Measurements from ENCODE around the gene URI1.

Gene URI1

GRCh38 chr19:30028118-30028991 lies 86.3 kb downstream of the URI1 start:
- Histone ChIP-seq H3K4me3 (ENCODE audit: low read depth, low read length) (no peak overlapping the region), H3K27me3 (ENCODE audit: insufficient read depth, low read depth, severe bottlenecking) (no peaks in the 10 kb centered on the region), H3K27ac (no peak overlapping the region), H3K9me3 (ENCODE audit: severe bottlenecking) (no peaks in the 10 kb centered on the region), H3K36me3 (peaks cover 7% of the 10 kb centered on the region; the same call in 1 of the 2 replicates)
- TF ChIP-seq, protein P1, sequence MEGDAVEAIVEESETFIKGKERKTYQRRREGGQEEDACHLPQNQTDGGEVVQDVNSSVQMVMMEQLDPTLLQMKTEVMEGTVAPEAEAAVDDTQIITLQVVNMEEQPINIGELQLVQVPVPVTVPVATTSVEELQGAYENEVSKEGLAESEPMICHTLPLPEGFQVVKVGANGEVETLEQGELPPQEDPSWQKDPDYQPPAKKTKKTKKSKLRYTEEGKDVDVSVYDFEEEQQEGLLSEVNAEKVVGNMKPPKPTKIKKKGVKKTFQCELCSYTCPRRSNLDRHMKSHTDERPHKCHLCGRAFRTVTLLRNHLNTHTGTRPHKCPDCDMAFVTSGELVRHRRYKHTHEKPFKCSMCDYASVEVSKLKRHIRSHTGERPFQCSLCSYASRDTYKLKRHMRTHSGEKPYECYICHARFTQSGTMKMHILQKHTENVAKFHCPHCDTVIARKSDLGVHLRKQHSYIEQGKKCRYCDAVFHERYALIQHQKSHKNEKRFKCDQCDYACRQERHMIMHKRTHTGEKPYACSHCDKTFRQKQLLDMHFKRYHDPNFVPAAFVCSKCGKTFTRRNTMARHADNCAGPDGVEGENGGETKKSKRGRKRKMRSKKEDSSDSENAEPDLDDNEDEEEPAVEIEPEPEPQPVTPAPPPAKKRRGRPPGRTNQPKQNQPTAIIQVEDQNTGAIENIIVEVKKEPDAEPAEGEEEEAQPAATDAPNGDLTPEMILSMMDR (IDR thresholded peaks at IDR 0.05; ENCODE audit: low read depth, low read length): no peak
- no peak for DNase-seq

DNA sequence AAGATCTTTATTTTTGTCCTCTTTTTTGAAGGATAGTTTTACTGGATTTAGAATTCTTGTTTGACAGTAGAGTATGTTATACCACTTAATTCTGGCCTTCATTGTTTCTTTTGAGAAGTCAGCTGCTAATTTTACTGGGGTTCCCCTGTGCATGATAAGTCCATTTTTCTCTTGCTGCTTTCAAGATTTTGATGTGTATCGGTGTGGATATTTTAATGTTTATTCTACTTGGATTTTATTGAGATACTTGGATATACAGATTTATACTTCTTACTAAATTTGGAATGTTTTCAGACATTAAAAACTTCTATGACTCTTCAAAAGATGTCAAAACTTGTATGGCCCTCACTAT lies 86.9 kb downstream of the URI1 start:
- no peak for DNase-seq
- TF ChIP-seq, protein P1 (IDR thresholded peaks at IDR 0.05; ENCODE audit: low read depth, low read length): no peak
- no peak overlapping the region for H3K27ac ChIP-seq
- no peak overlapping the region for H3K4me3 ChIP-seq (ENCODE audit: low read depth, low read length)
- H3K36me3 ChIP-seq: peaks cover 7% of the 10 kb centered on the region; the same call in 1 of the 2 replicates
- H3K27me3 ChIP-seq (ENCODE audit: insufficient read depth, low read depth, severe bottlenecking): no peaks in the 10 kb centered on the region
- no peaks in the 10 kb centered on the region for H3K9me3 ChIP-seq (ENCODE audit: severe bottlenecking)

DNA sequence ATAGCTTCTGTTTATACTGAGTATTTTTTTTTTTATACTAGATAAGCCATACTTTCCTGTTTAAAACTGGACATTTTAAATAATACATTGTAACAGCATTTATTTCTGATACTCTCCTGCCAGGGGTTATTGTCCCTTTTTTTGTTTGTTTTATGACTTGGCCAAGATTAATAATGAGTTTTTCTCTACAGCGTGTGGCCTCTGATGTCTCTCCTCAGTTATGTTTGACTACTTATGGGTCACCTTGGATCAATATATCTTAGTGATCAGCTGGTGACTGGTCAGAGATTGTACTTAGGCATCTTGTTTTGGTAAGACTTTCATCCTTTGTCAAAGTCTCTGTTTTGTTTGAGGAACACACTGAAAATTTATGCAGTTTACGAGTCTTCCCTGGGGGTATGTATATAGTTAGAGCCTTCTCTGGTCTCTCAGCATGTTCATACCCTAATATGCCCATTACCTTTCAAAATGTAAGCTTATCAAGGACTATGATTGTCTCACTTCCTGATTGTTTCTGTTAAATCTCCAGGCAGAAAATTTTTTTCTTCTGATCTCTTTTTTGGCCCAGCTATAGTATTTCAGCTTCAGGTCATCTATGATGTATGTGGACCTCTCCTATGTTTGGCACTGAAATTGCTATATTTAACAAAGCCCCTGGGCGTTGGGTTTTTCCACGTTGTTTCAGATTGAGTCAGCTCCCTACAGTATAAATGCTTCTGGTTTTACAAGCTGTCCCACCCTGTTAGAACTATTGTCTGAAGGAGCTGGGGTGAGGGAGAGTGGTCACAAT lies 87.9 kb downstream of the URI1 start:
- peaks cover 7% of the 10 kb centered on the region; the same call in 1 of the 2 replicates for H3K36me3 ChIP-seq
- H3K4me3 ChIP-seq (ENCODE audit: low read depth, low read length): no peak overlapping the region
- no peak for DNase-seq
- no peak overlapping the region for H3K27ac ChIP-seq
- TF ChIP-seq, protein P1 (IDR thresholded peaks at IDR 0.05; ENCODE audit: low read depth, low read length): no peak
- H3K9me3 ChIP-seq (ENCODE audit: severe bottlenecking): no peaks in the 10 kb centered on the region
- H3K27me3 ChIP-seq (ENCODE audit: insufficient read depth, low read depth, severe bottlenecking): no peaks in the 10 kb centered on the region

DNA sequence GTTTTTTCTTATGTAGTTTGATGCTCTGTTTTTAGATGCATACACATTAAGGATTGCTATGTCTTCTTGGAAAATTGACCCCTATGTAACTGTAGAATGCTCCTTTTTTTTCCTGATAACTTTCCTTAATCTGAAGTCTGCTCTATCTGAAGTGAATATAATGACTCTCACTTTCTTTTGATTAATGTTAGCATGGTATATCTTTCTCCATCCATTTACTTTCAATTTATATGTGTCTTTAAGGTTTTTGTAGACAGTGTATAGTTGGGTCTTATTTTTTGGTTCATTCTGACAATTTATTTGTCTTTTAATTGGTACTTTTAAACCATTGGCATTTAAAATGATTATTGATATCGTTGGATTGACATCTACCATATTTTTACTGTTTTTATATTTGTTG lies 92.3 kb downstream of the URI1 start:
- Histone ChIP-seq H3K9me3 (ENCODE audit: severe bottlenecking) (peaks cover 2% of the 10 kb centered on the region), H3K27me3 (ENCODE audit: insufficient read depth, low read depth, severe bottlenecking) (no peaks in the 10 kb centered on the region), H3K27ac (no peak overlapping the region), H3K4me3 (ENCODE audit: low read depth, low read length) (no peak overlapping the region), H3K36me3 (peaks cover 7% of the 10 kb centered on the region)
- DNase-seq: no peak
- TF ChIP-seq, protein P1 (IDR thresholded peaks at IDR 0.05; ENCODE audit: low read depth, low read length): no peak

DNA sequence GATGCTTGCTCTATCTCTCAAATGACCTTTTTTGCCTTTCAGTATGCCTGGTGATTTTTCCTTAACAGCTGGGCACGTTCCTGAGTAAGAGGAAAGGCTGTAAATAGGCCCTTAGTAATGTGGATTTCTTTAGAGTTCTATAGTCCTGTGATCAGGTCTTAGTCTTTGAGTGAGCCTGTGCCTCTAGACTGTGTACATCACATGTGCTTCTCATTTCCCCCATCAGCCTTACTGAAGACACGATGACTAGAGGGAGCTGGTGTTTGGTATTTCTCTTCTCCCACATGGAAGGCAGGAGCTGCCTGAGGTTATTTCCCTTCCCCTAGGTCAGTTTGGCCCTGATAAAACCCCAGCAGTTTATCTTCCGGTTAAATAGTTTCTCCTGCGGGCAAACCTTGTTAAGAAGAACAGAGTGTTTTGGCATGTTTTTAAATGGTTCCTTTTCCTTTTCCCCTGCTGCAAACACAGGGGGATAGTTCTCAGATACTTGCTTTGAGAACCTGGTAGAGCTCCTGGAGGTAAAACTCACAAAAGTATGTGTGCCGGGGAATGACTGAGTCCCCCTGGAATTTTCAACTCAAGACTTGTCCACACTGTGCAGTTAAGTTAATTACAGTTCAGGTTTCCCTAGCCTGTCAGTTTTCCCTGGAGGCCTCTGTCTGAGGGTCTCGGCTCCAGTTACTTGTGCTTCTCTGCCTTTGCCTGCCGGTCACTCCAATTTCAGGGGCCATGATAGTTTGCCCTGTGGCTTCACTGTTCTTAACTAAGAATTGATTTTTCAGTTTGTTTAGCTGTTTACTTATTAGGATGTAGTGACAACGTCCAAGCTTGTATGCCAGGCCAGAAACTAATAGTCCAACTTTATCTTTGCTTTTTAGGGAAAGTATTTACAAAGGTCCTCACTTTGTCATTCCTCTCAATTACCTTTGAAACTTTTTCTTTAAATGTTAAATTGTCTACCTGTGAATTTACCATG lies 94.4 kb downstream of the URI1 start:
- H3K9me3 ChIP-seq (ENCODE audit: severe bottlenecking): peaks cover 2% of the 10 kb centered on the region
- no peak overlapping the region for H3K27ac ChIP-seq
- no peaks in the 10 kb centered on the region; the same call in none of the 2 replicates for H3K36me3 ChIP-seq
- no peaks in the 10 kb centered on the region for H3K27me3 ChIP-seq (ENCODE audit: insufficient read depth, low read depth, severe bottlenecking)
- no peak overlapping the region for H3K4me3 ChIP-seq (ENCODE audit: low read depth, low read length)
- DNase-seq: no peak
- TF ChIP-seq, protein P1 (IDR thresholded peaks at IDR 0.05; ENCODE audit: low read depth, low read length): no peak

Measured in WERI-Rb-1 (cell line).